Liver (tissue), 9 donors: ENCODE results near the gene EFCAB11. TPM values are rescaled to one million over a fixed set of nuclear protein-coding genes. Genes with fewer than 3 reads are reported as not detected.

Experiments
- DNase-seq: peaks from one replicate; pipeline ENCODE4 v3.0.0-alpha.2; 2017; ENCODE audit warnings: low spot score
- H3K27ac ChIP-seq, 2 donors: one replicate each; pipeline ENCODE4 v1.7.0; 2013; ENCODE audit warnings: inconsistent platforms in 2 of 2, low read length in 2 of 2, control low read depth in 1 of 2, low read depth in 1 of 2, mild to moderate bottlenecking in 1 of 2
- H3K27me3 ChIP-seq, 4 donors: one replicate each; pipeline versions ENCODE4 v1.6.1 to v1.7.0; 2013; ENCODE audit warnings: low read length in 3 of 4, inconsistent platforms in 1 of 4, mild to moderate bottlenecking in 1 of 4, moderate library complexity in 1 of 4; ENCODE audit not compliant: control insufficient read depth in 4 of 4, insufficient read depth in 4 of 4
- H3K36me3 ChIP-seq, 4 donors: one replicate each; pipeline versions ENCODE4 v1.6.1 to v1.7.0; 2013; ENCODE audit warnings: low read length in 3 of 4, mild to moderate bottlenecking in 3 of 4, low read depth in 1 of 4, moderate library complexity in 1 of 4; ENCODE audit not compliant: control insufficient read depth in 4 of 4, insufficient read depth in 3 of 4
- H3K4me1 ChIP-seq, 4 donors: one replicate each; pipeline versions ENCODE4 v1.6.1 to v1.7.0; 2013; ENCODE audit warnings: low read length in 3 of 4, mild to moderate bottlenecking in 3 of 4, moderate library complexity in 1 of 4; ENCODE audit not compliant: control insufficient read depth in 4 of 4, insufficient read depth in 4 of 4
- H3K4me3 ChIP-seq, 3 donors: one replicate each; pipeline versions ENCODE4 v1.6.1 to v1.7.0; 2013; ENCODE audit warnings: low read length in 3 of 3, control low read depth in 1 of 3, low read depth in 1 of 3, mild to moderate bottlenecking in 1 of 3
- H3K9ac ChIP-seq, 2 donors: one replicate each; pipeline ENCODE4 v1.7.0; 2013; ENCODE audit warnings: low read length in 2 of 2, mild to moderate bottlenecking in 2 of 2, moderate library complexity in 2 of 2, control low read depth in 1 of 2, low read depth in 1 of 2
- H3K9me3 ChIP-seq, 4 donors: one replicate each; pipeline versions ENCODE4 v1.6.1 to v1.7.0; 2013; ENCODE audit warnings: low read length in 3 of 4; ENCODE audit not compliant: control insufficient read depth in 4 of 4
- ATF3 ChIP-seq: IDR thresholded peaks from 2 replicates; pipeline ENCODE4 v1.6.1; 2016; ENCODE audit warnings: antibody characterized with exemption
- CTCF ChIP-seq: fragments of 150-350 bp; IDR thresholded peaks from 2 replicates; pipeline ENCODE4 v1.5.1; 2017; ENCODE audit warnings: improper control_type of control experiment, low read depth, low read length; ENCODE audit not compliant: missing input control
- EGR1 ChIP-seq, 2 donors: IDR thresholded peaks; 2 replicates each; pipeline ENCODE4 v1.6.1; 2016 to 2018; ENCODE audit warnings: antibody characterized with exemption in 2 of 2, low read depth in 2 of 2
- FOXA1 ChIP-seq: IDR thresholded peaks from 2 replicates; pipeline ENCODE4 v1.6.1; 2016; ENCODE audit warnings: antibody characterized with exemption
- FOXA2 ChIP-seq: IDR thresholded peaks from 2 replicates; pipeline ENCODE4 v1.6.1; 2016; ENCODE audit warnings: antibody characterized with exemption
- MAX ChIP-seq: IDR thresholded peaks from 2 replicates; pipeline ENCODE4 v1.6.1; 2016; ENCODE audit warnings: antibody characterized with exemption
- REST ChIP-seq: IDR thresholded peaks from 2 replicates; pipeline ENCODE4 v1.6.1; 2016; ENCODE audit warnings: antibody characterized with exemption, mild to moderate bottlenecking
- RXRA ChIP-seq, 2 donors: IDR thresholded peaks; 2 replicates each; pipeline ENCODE4 v1.6.1; 2017 to 2018; ENCODE audit warnings: antibody characterized with exemption in 2 of 2, mild to moderate bottlenecking in 1 of 2
- SP1 ChIP-seq: IDR thresholded peaks from 2 replicates; pipeline ENCODE4 v1.6.1; 2018; ENCODE audit warnings: antibody characterized with exemption, mild to moderate bottlenecking
- YY1 ChIP-seq: IDR thresholded peaks from 2 replicates; pipeline ENCODE4 v1.6.1; 2016; ENCODE audit warnings: antibody characterized with exemption, mild to moderate bottlenecking
- WGBS: extraction: QIAGEN DNeasy Blood & Tissue Kit; methylation state at CpG from one replicate; pipeline ENCODE4 v1.1.7; 2013; 5-methylcytosine and 5-hydroxymethylcytosine counted together
- polyA plus RNA-seq, 2 donors: library from polyadenylated mRNA; stranded (reverse) in 1 of 2; unstranded in 1 of 2; fragments of 200-250 nt in 1 of 2; fragments of >200 nt in 1 of 2; fragmentation: Nextera tagmentation in 1 of 2; extraction: Ambion mirVana in 1 of 2; gene quantifications; one replicate each; pipeline versions ENCODE4 v1.2.1 to v1.2.3, GENCODE V29; 2013 to 2015
- total RNA-seq, 2 donors: library from RNA; depleted of rRNA; stranded (reverse); fragments of >200 nt; gene quantifications; one replicate each; pipeline ENCODE4 v1.2.3, GENCODE V29; 2014
- TF ChIP-seq, protein P1 (sequence below): IDR thresholded peaks from 2 replicates; pipeline ENCODE4 v1.6.1; 2016; ENCODE audit warnings: antibody characterized with exemption
- donor health status: healthy.
- donor health status: healthy.
- donor health status: healthy.
- donor health status: healthy.
- donor health status: healthy.

The EFCAB11 gene
- total and polyA plus RNA-seq, 4 donors, result 2.1 to 4.7 (median 3.4) TPM

GRCh38 chr14:89958966-89959365 lies 4.4 kb upstream of the EFCAB11 start:
- Histone ChIP-seq H3K4me3 (no peak overlapping the region), H3K4me1 (peaks cover 0 to 27% (median 16%) of the 10 kb centered on the region in 4 donors), H3K9me3 (no peaks in the 10 kb centered on the region), H3K36me3 (peaks cover 0 to 5% (median 2%) of the 10 kb centered on the region in 4 donors), H3K9ac (no peak overlapping the region), H3K27me3 (no peaks in the 10 kb centered on the region), H3K27ac (no peak overlapping the region)
- TF ChIP-seq RXRA (IDR thresholded peaks at IDR 0.05) (no peak), FOXA1 (no peak), CTCF (no peak), SP1 (no peak), ATF3 (no peak), FOXA2 (no peak), MAX (no peak), EGR1 (IDR thresholded peaks at IDR 0.05; ENCODE audit: low read depth in 2 of 2) (no peak), YY1 (no peak)
- TF ChIP-seq, protein P1, sequence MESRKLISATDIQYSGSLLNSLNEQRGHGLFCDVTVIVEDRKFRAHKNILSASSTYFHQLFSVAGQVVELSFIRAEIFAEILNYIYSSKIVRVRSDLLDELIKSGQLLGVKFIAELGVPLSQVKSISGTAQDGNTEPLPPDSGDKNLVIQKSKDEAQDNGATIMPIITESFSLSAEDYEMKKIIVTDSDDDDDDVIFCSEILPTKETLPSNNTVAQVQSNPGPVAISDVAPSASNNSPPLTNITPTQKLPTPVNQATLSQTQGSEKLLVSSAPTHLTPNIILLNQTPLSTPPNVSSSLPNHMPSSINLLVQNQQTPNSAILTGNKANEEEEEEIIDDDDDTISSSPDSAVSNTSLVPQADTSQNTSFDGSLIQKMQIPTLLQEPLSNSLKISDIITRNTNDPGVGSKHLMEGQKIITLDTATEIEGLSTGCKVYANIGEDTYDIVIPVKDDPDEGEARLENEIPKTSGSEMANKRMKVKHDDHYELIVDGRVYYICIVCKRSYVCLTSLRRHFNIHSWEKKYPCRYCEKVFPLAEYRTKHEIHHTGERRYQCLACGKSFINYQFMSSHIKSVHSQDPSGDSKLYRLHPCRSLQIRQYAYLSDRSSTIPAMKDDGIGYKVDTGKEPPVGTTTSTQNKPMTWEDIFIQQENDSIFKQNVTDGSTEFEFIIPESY, result no peak
- no peak for DNase-seq
- 80% methylated on average over 1 of the region's 1 CpG for WGBS

GRCh38 chr14:89957791-89958190 lies 3.3 kb upstream of the EFCAB11 start:
- H3K27me3 ChIP-seq, result no peaks in the 10 kb centered on the region
- no peak overlapping the region for H3K4me3 ChIP-seq
- no peak overlapping the region for H3K27ac ChIP-seq
- TF ChIP-seq, protein P1, result no peak
- TF ChIP-seq REST, result no peak
- no peak for DNase-seq
- H3K9me3 ChIP-seq, result no peaks in the 10 kb centered on the region
- H3K36me3 ChIP-seq, result no peaks in the 10 kb centered on the region
- H3K4me1 ChIP-seq, result peaks cover 0 to 30% (median 19%) of the 10 kb centered on the region in 4 donors
- no peak overlapping the region for H3K9ac ChIP-seq
- WGBS, result 99% methylated on average over 8 of the region's 8 CpGs
